Measurements from ENCODE around the gene WDFY4. TPM values are rescaled to one million over a fixed set of nuclear protein-coding genes. Genes with fewer than 3 reads are reported as not detected.

The WDFY4 gene
- total RNA-seq, 1 donor from 2014 or later, result not detected

DNA sequence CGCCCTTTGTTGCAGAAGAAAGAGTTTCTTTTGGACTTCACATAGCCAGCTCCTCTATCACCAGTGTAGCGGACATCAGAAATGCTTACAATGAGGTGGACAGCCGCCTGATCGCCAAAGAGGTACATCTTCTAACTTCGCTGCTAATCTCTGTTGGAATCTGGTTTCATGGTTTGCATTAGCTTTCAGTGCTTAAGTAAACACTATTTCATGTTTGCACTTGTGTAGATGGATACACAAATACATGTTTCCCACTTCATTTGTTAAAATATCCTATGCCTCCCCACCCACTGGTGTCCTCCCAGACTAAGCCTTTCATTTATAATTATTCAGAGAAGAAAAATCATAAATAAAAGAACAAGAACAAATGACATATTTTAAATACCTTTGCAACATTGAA lies 103.9 kb downstream of the WDFY4 start:
- no peaks in the 10 kb centered on the region for H3K9me3 Mint-ChIP-seq (ENCODE audit: unreplicated experiment)
- no peak overlapping the region for H3K27ac Mint-ChIP-seq (ENCODE audit: unreplicated experiment)
- H3K27me3 Mint-ChIP-seq (ENCODE audit: unreplicated experiment), result peaks cover 7% of the 10 kb centered on the region
- TF ChIP-seq, protein P1, sequence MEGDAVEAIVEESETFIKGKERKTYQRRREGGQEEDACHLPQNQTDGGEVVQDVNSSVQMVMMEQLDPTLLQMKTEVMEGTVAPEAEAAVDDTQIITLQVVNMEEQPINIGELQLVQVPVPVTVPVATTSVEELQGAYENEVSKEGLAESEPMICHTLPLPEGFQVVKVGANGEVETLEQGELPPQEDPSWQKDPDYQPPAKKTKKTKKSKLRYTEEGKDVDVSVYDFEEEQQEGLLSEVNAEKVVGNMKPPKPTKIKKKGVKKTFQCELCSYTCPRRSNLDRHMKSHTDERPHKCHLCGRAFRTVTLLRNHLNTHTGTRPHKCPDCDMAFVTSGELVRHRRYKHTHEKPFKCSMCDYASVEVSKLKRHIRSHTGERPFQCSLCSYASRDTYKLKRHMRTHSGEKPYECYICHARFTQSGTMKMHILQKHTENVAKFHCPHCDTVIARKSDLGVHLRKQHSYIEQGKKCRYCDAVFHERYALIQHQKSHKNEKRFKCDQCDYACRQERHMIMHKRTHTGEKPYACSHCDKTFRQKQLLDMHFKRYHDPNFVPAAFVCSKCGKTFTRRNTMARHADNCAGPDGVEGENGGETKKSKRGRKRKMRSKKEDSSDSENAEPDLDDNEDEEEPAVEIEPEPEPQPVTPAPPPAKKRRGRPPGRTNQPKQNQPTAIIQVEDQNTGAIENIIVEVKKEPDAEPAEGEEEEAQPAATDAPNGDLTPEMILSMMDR (IDR thresholded peaks at IDR 0.05), result no peak
- no peak for DNase-seq (ENCODE audit: extremely low spot score, unreplicated experiment)
- H3K4me1 Mint-ChIP-seq (ENCODE audit: unreplicated experiment), result no peaks in the 10 kb centered on the region
- no peak overlapping the region for H3K4me3 Mint-ChIP-seq (ENCODE audit: unreplicated experiment)
- H3K36me3 Mint-ChIP-seq (ENCODE audit: unreplicated experiment), result no peaks in the 10 kb centered on the region

DNA sequence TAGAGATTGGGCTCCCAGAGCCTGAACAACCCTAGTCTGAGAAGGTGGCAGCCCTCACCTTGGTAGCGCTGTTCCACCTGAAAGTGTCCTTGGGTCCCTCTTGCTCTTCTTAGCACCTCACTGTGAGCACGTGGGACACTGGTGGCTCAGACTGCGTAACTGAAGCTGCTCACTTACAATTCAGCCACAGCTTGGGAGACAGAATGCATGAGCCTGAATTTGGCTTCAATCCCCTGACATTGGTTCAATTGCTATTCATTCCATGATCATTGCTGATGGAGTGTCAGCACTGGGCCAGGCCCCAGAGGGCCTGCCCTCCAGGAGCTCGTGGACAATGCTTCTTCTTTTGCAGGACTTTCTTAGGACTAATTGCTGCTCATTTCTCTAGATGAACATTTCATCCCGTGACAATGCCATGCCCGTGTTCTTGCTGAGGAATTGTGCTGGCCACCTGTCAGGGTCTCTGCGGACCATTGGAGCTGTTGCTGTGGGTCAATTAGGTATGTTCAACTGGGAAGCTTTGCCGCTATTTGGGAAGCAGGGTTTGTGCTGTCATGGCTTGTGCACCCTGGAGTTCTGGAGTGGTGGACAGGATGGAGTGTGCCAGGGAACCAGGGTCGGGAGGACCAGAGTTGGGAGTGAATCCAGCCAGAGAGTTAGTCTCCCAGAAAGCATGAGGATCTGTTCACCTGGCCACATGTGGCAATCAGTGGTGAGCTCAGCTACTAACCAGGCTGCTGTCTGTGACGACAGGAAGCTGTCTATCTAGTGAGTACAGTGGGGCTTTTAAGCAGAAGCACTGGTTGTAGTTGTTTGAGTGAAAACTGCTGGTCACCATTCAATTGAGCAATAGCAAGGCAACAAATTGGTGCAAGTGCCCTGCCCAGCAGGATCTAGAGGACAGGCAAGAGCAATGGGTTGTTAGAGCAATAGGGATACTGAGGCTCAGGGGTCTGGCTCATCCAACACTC lies 105.1 kb downstream of the WDFY4 start:
- Mint-ChIP-seq H3K27ac (ENCODE audit: unreplicated experiment) (no peak overlapping the region), H3K4me3 (ENCODE audit: unreplicated experiment) (no peak overlapping the region), H3K4me1 (ENCODE audit: unreplicated experiment) (no peaks in the 10 kb centered on the region), H3K27me3 (ENCODE audit: unreplicated experiment) (peaks cover 7% of the 10 kb centered on the region), H3K36me3 (ENCODE audit: unreplicated experiment) (no peaks in the 10 kb centered on the region), H3K9me3 (ENCODE audit: unreplicated experiment) (no peaks in the 10 kb centered on the region)
- DNase-seq (ENCODE audit: extremely low spot score, unreplicated experiment), result peak; percentile 64
- TF ChIP-seq, protein P1 (IDR thresholded peaks at IDR 0.05), result no peak

DNA sequence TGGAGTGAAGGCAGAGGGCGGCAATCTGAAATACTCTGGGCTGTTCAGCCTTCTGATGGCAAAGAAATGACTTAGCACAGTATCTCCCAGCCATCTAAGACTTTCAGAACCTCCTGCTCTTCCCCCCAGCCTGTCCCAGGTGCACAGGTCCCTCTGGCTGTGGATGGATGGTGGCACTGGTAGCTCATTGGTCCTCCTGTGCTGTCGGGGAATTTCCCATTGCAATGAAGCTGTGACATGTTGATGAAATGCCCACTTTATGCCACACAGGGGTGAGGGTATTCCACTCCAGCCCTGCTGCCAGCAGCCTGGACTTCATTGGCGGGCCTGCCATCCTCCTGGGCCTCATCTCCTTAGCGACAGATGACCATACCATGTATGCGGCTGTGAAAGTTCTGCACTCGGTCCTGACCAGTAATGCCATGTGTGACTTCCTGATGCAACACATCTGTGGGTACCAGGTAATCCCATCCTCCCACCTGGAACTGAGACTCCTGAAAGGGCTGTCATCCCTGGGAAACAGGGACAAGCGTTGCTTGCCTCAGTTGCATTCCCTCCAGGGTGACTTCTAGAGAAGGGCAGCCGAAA lies 105.9 kb downstream of the WDFY4 start:
- TF ChIP-seq, protein P1 (IDR thresholded peaks at IDR 0.05), result no peak
- Mint-ChIP-seq H3K27ac (ENCODE audit: unreplicated experiment) (no peak overlapping the region), H3K36me3 (ENCODE audit: unreplicated experiment) (no peaks in the 10 kb centered on the region), H3K4me1 (ENCODE audit: unreplicated experiment) (no peaks in the 10 kb centered on the region), H3K27me3 (ENCODE audit: unreplicated experiment) (peaks cover 7% of the 10 kb centered on the region), H3K9me3 (ENCODE audit: unreplicated experiment) (no peaks in the 10 kb centered on the region), H3K4me3 (ENCODE audit: unreplicated experiment) (no peak overlapping the region)
- peak; percentile 65 for DNase-seq (ENCODE audit: extremely low spot score, unreplicated experiment)

DNA sequence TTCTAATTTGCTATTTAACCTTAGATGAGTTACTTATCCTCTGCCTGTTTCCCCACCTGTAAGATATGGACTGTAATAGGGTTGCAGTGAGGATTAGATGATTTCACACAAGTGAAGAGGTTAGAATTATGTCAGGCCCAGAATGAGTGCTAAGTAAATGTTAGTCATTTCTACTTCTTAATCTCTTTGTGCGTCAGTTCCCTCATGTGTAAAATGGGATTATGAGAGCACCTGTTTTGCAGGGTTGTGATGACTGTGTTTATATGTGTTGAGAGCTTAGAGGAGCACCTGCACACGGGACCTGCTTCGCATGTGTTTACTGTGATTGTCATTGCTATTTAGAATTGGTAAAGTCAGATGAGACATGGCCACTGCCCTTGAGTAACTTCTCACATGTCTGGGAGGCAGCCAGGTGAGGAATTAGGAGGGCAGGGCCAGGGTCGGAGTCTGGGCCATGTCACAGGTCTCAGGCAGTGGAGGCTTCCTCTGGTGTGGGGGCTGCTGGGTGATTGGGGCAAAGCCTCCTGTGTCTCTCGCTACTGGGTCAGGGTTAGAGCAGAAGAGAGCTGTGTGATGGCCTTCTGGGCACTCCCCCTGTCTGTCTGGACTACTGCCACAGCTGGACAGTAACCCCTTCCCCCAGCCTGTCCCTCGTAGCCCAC lies 106.7 kb downstream of the WDFY4 start:
- no peaks in the 10 kb centered on the region for H3K4me1 Mint-ChIP-seq (ENCODE audit: unreplicated experiment)
- TF ChIP-seq, protein P1 (IDR thresholded peaks at IDR 0.05), result no peak
- H3K4me3 Mint-ChIP-seq (ENCODE audit: unreplicated experiment), result no peak overlapping the region
- no peaks in the 10 kb centered on the region for H3K9me3 Mint-ChIP-seq (ENCODE audit: unreplicated experiment)
- H3K36me3 Mint-ChIP-seq (ENCODE audit: unreplicated experiment), result no peaks in the 10 kb centered on the region
- no peak overlapping the region for H3K27ac Mint-ChIP-seq (ENCODE audit: unreplicated experiment)
- peak; percentile 67 for DNase-seq (ENCODE audit: extremely low spot score, unreplicated experiment)
- H3K27me3 Mint-ChIP-seq (ENCODE audit: unreplicated experiment), result peaks cover 7% of the 10 kb centered on the region

DNA sequence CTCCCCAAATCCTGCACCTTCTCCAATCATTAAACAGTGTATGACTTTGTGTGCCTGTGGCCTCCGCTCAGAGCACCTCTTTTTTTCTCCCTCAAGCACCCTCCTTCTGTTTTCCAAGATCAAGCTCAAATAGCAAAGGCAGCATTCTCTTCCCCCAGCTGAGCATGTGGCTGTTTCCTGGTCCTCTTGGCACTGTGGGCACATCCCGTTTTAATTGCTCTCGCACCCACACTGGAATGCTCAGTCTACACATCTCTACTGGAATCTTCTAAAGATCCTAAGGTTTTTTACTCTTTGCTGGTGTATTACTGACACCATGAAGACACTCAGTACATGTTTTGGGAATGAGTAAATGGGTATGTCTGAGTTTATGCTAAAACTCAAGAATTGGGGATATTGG lies 107.4 kb downstream of the WDFY4 start:
- peaks cover 3% of the 10 kb centered on the region for H3K27me3 Mint-ChIP-seq (ENCODE audit: unreplicated experiment)
- no peaks in the 10 kb centered on the region for H3K4me1 Mint-ChIP-seq (ENCODE audit: unreplicated experiment)
- H3K9me3 Mint-ChIP-seq (ENCODE audit: unreplicated experiment), result no peaks in the 10 kb centered on the region
- peak; percentile 56 for DNase-seq (ENCODE audit: extremely low spot score, unreplicated experiment)
- H3K36me3 Mint-ChIP-seq (ENCODE audit: unreplicated experiment), result no peaks in the 10 kb centered on the region
- H3K4me3 Mint-ChIP-seq (ENCODE audit: unreplicated experiment), result no peak overlapping the region
- TF ChIP-seq, protein P1 (IDR thresholded peaks at IDR 0.05), result no peak
- H3K27ac Mint-ChIP-seq (ENCODE audit: unreplicated experiment), result no peak overlapping the region
